HepG2 (cell line): ENCODE measurements around the gene DYNC2I2. TPM values are rescaled to one million over a fixed set of nuclear protein-coding genes. Genes with fewer than 3 reads are reported as not detected.
A peak's percentile ranks its signal among the peaks of the same experiment; 100 is the strongest.

Source experiments
- ARNTL ChIP-seq: sonication (generic); formaldehyde crosslinking; IDR thresholded peaks from 2 replicates; pipeline ENCODE4 v1.4.0; 2020; ENCODE audit warnings: mild to moderate bottlenecking, missing genetic modification reagents
- CENPT ChIP-seq: sonication (generic); formaldehyde crosslinking; IDR thresholded peaks from 2 replicates; pipeline ENCODE4 v1.8.0; 2022; ENCODE audit warnings: low read depth, mild to moderate bottlenecking, moderate library complexity, missing genetic modification reagents
- ELF1 ChIP-seq: sonication (generic); formaldehyde crosslinking; IDR thresholded peaks from 2 replicates; pipeline ENCODE4 v1.4.0; 2020; ENCODE audit warnings: missing genetic modification reagents
- HNRNPK ChIP-seq: fragments of 200-400 bp; formaldehyde crosslinking; IDR thresholded peaks from 2 replicates; pipeline ENCODE4 v1.6.1; 2018; ENCODE audit warnings: low read length, low read depth, moderate library complexity, mild to moderate bottlenecking; ENCODE audit not compliant: poor library complexity, severe bottlenecking
- JDP2 ChIP-seq: sonication (generic); formaldehyde crosslinking; IDR thresholded peaks from 2 replicates; pipeline ENCODE4 v1.8.1; 2022; ENCODE audit warnings: missing genetic modification reagents, borderline replicate concordance
- MAZ ChIP-seq, 2 experiments: sonication (generic) in 1 of 2; formaldehyde crosslinking in 1 of 2; IDR thresholded peaks; 2 replicates each; pipeline versions ENCODE4 v1.5.0 to v1.6.1; 2012 to 2020; ENCODE audit warnings: low read depth in 2 of 2, mild to moderate bottlenecking in 2 of 2, borderline replicate concordance in 1 of 2, improper control_type of control experiment in 1 of 2, low read length in 1 of 2, missing genetic modification reagents in 1 of 2, moderate library complexity in 1 of 2
- PHF20 ChIP-seq: sonication (generic); formaldehyde crosslinking; IDR thresholded peaks from 2 replicates; pipeline ENCODE4 v1.5.0; 2020; ENCODE audit warnings: mild to moderate bottlenecking, missing genetic modification reagents
- PHF21A ChIP-seq: sonication (generic); formaldehyde crosslinking; IDR thresholded peaks from 2 replicates; pipeline ENCODE4 v1.5.0; 2020; ENCODE audit warnings: mild to moderate bottlenecking, missing genetic modification reagents
- SIN3A ChIP-seq: IDR thresholded peaks from 2 replicates; pipeline ENCODE4 v1.6.1; 2011; ENCODE audit warnings: low read depth, mild to moderate bottlenecking, control low read depth, low read length, borderline replicate concordance
- SNAI1 ChIP-seq: sonication (generic); formaldehyde crosslinking; IDR thresholded peaks from 2 replicates; pipeline ENCODE4 v1.5.0; 2020; ENCODE audit warnings: mild to moderate bottlenecking, missing genetic modification reagents, borderline replicate concordance
- ZMAT3 ChIP-seq: sonication (generic); formaldehyde crosslinking; conservative IDR thresholded peaks from 2 replicates; pipeline ENCODE4 v1.7.0; 2021; ENCODE audit warnings: missing genetic modification reagents
- ZNF136 ChIP-seq: sonication (generic); formaldehyde crosslinking; IDR thresholded peaks from 2 replicates; pipeline ENCODE4 v1.8.1; 2022; ENCODE audit warnings: low read depth, mild to moderate bottlenecking, moderate library complexity, missing genetic modification reagents
- ZNF354B ChIP-seq: sonication (generic); formaldehyde crosslinking; IDR thresholded peaks from 2 replicates; pipeline ENCODE4 v1.8.0; 2022; ENCODE audit warnings: mild to moderate bottlenecking, missing genetic modification reagents
- ZNF383 ChIP-seq: sonication (generic); formaldehyde crosslinking; IDR thresholded peaks from 2 replicates; pipeline ENCODE4 v1.4.0; 2020; ENCODE audit warnings: missing genetic modification reagents, mild to moderate bottlenecking, borderline replicate concordance
- ZNF552 ChIP-seq: sonication (generic); formaldehyde crosslinking; IDR thresholded peaks from 2 replicates; pipeline ENCODE4 v1.9.0; 2022; ENCODE audit warnings: missing genetic modification reagents, mild to moderate bottlenecking, borderline replicate concordance
- ZSCAN25 ChIP-seq: sonication (generic); formaldehyde crosslinking; IDR thresholded peaks from 2 replicates; pipeline ENCODE4 v1.8.0; 2022; ENCODE audit warnings: mild to moderate bottlenecking, missing genetic modification reagents
- polyA plus RNA-seq, 8 experiments: library from polyadenylated mRNA; depleted of rRNA in 3 of 8; stranded (reverse) in 7 of 8; unstranded in 1 of 8; fragments of >200 nt; fragmentation: Illumina TruSeq in 4 of 8; extraction: Trizol in 4 of 8; gene quantifications; 2 replicates each; pipeline versions ENCODE4 v1.2.1 to v1.2.3, GENCODE V29; 2011 to 2016; ENCODE audit warnings: low read depth in 4 of 8, missing spikeins in 1 of 8, mixed read lengths in 1 of 8; ENCODE audit not compliant: insufficient read depth in 1 of 8
- total RNA-seq, 5 experiments: library from RNA; depleted of rRNA; stranded (reverse); fragments of >200 nt; fragmentation: Illumina TruSeq; extraction: Trizol; gene quantifications; 2 replicates each; pipeline ENCODE4 v1.2.3, GENCODE V29; 2016; ENCODE audit warnings: low read depth in 1 of 5
- TF ChIP-seq, protein P1 (sequence below): sonication (generic); formaldehyde crosslinking; IDR thresholded peaks from 2 replicates; pipeline ENCODE4 v1.4.0; 2020; ENCODE audit warnings: missing genetic modification reagents, borderline replicate concordance
- TF ChIP-seq, protein P2 (sequence below): sonication (generic); formaldehyde crosslinking; IDR thresholded peaks from 2 replicates; pipeline ENCODE4 v1.4.0; 2020; ENCODE audit warnings: mild to moderate bottlenecking, missing genetic modification reagents

DYNC2I2 gene
- total and polyA plus RNA-seq, 2 of the 13 experiments (the other 11 are each of a cell fraction or from before 2014, with no cell fraction given), result 13.7 to 40.2 TPM

DNA sequence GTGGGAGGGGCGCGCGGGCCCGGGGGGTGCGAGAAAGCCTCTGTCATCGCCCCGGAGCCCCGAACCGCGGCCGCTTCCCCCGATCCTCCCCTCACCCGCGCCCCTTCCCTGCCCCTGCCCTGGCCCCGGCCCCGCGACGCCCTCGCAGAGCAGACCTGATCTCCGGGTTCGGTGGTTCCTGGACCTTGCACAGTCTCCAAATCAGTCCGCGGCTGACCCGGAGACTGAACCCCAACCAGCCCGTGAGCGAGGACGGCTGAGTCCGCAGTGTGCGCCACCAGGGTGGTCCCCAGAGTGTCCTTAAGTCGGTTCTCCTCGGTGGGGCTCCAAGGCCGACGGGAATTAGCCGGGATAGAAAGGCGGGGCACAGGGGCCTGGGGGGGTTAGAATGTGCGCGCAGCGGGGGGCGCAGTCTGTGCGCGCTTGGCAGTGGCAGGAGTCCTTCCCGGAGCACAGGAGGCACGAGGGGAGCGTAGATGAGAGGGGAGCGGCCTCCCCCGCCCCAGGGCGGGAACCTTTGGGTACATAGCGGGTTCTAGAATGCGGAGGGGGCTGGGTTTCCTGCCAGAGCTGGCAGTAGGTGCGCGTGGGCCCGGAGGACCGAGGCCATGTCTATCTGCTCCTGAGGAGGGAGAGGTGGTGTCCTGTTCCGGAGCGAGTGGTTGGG lies 46.4 kb upstream of the DYNC2I2 start (continued):
- TF ChIP-seq, protein P1, sequence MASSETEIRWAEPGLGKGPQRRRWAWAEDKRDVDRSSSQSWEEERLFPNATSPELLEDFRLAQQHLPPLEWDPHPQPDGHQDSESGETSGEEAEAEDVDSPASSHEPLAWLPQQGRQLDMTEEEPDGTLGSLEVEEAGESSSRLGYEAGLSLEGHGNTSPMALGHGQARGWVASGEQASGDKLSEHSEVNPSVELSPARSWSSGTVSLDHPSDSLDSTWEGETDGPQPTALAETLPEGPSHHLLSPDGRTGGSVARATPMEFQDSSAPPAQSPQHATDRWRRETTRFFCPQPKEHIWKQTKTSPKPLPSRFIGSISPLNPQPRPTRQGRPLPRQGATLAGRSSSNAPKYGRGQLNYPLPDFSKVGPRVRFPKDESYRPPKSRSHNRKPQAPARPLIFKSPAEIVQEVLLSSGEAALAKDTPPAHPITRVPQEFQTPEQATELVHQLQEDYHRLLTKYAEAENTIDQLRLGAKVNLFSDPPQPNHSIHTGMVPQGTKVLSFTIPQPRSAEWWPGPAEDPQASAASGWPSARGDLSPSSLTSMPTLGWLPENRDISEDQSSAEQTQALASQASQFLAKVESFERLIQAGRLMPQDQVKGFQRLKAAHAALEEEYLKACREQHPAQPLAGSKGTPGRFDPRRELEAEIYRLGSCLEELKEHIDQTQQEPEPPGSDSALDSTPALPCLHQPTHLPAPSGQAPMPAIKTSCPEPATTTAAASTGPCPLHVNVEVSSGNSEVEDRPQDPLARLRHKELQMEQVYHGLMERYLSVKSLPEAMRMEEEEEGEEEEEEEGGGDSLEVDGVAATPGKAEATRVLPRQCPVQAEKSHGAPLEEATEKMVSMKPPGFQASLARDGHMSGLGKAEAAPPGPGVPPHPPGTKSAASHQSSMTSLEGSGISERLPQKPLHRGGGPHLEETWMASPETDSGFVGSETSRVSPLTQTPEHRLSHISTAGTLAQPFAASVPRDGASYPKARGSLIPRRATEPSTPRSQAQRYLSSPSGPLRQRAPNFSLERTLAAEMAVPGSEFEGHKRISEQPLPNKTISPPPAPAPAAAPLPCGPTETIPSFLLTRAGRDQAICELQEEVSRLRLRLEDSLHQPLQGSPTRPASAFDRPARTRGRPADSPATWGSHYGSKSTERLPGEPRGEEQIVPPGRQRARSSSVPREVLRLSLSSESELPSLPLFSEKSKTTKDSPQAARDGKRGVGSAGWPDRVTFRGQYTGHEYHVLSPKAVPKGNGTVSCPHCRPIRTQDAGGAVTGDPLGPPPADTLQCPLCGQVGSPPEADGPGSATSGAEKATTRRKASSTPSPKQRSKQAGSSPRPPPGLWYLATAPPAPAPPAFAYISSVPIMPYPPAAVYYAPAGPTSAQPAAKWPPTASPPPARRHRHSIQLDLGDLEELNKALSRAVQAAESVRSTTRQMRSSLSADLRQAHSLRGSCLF (CRISPR knock-in tag), result no peak
- TF ChIP-seq PHF20 (CRISPR knock-in tag), result 0 out of 2 replicates have a peak, but pooled peaks have one; percentile 25
- no peak for TF ChIP-seq ARNTL (CRISPR knock-in tag)
- no peak for TF ChIP-seq ZSCAN25
- TF ChIP-seq CENPT (CRISPR knock-in tag), result no peak
- 0 out of 2 replicates have a peak, but pooled peaks have one; percentile 7 for TF ChIP-seq ZNF552 (CRISPR knock-in tag)
- TF ChIP-seq ELF1 (CRISPR knock-in tag), result no peak
- no peak for TF ChIP-seq MAZ (IDR thresholded peaks at IDR 0.05; ENCODE audit: borderline replicate concordance, low read depth, low read length)
- TF ChIP-seq MAZ (CRISPR knock-in tag; IDR thresholded peaks at IDR 0.05; ENCODE audit: low read depth), result peak; percentile 57; the same call in 1 of the 2 replicates
- TF ChIP-seq HNRNPK, result peak; percentile 10
- no peak for TF ChIP-seq SIN3A
- TF ChIP-seq ZMAT3 (CRISPR knock-in tag), result peak; percentile 4; the same call in 1 of the 2 replicates
- no peak for TF ChIP-seq ZNF383
- TF ChIP-seq ZNF354B (CRISPR knock-in tag), result no peak
- TF ChIP-seq PHF21A, result 0 out of 2 replicates have a peak, but pooled peaks have one; percentile 1
- TF ChIP-seq, protein P2, sequence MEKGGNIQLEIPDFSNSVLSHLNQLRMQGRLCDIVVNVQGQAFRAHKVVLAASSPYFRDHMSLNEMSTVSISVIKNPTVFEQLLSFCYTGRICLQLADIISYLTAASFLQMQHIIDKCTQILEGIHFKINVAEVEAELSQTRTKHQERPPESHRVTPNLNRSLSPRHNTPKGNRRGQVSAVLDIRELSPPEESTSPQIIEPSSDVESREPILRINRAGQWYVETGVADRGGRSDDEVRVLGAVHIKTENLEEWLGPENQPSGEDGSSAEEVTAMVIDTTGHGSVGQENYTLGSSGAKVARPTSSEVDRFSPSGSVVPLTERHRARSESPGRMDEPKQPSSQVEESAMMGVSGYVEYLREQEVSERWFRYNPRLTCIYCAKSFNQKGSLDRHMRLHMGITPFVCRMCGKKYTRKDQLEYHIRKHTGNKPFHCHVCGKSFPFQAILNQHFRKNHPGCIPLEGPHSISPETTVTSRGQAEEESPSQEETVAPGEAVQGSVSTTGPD (CRISPR knock-in tag), result no peak
- TF ChIP-seq ZNF136 (CRISPR knock-in tag), result 0 out of 2 replicates have a peak, but pooled peaks have one; percentile 61
- no peak for TF ChIP-seq JDP2 (CRISPR knock-in tag)
- TF ChIP-seq SNAI1 (CRISPR knock-in tag), result no peak
